HCT116 (cell line): Measurements from ENCODE around the gene FAM131A. TPM values are rescaled to one million over a fixed set of nuclear protein-coding genes. Genes with fewer than 3 reads are reported as not detected.

Source experiments
- ATAC-seq: fragments of 200-7000 bp; cut with Tn5 transposase; 2 replicates; pipeline ENCODE4 v1.9.1; 2020; ENCODE audit warnings: mild to moderate bottlenecking, moderate library complexity
- BruUV-seq: library from RNA; stranded (reverse); fragments of 400-500 nt; replicated peaks from 2 replicates; lab custom pipeline; 2021; lab: Mats Ljungman, UMichigan
- CTCF ChIA-PET: fragments of 300-600 bp; sonication (Branson Sonifier 250); formaldehyde crosslinking; loops from one replicate; lab custom pipeline; 2021; ENCODE audit warnings: antibody characterized with exemption; lab: Charles Lee
- POLR2A ChIA-PET: fragments of 300-600, 350-600 bp; sonication (Branson Sonifier 250); formaldehyde crosslinking; loops from one replicate; lab custom pipeline; 2021; ENCODE audit warnings: antibody characterized with exemption; lab: Charles Lee
- RAD21 ChIA-PET, 2 experiments: fragments of 300-600 bp; sonication (Branson Sonifier 250); formaldehyde crosslinking; loops; one replicate each; lab custom pipeline; 2023; ENCODE audit warnings: low total read pairs in 2 of 2; ENCODE audit not compliant: uncharacterized antibody in 2 of 2, unreplicated experiment in 2 of 2, low non-redundant PET in 1 of 2; lab: Charles Lee
- DNase-seq: peaks from one replicate; pipeline ENCODE4 v3.0.0-alpha.2; 2010; ENCODE audit warnings: low read depth, low spot score
- H2AFZ ChIP-seq: fragments of 200-600 bp; shearing (Covaris generic), sonication (generic); 2 replicates; pipeline ENCODE4 v1.6.1; 2017; ENCODE audit warnings: low read depth, mixed run types, mixed read lengths, antibody characterized with exemption, low read length; ENCODE audit not compliant: poor library complexity, severe bottlenecking
- H3K27ac ChIP-seq: 2 replicates; pipeline ENCODE4 v1.5.1; 2012; ENCODE audit warnings: low read depth, low read length
- H3K27me3 ChIP-seq: fragments of 200-600 bp; sonication (generic); 2 replicates; pipeline ENCODE4 v1.6.1; 2016; ENCODE audit warnings: mixed run types, low read length, mixed read lengths; ENCODE audit not compliant: insufficient read depth
- H3K36me3 ChIP-seq, 2 experiments: fragments of 200-500 bp in 1 of 2; fragments of 200-600 bp in 1 of 2; sonication (Bioruptor generic) in 1 of 2; sonication (generic) in 1 of 2; 2 replicates each; pipeline versions ENCODE4 v1.5.1 to v1.6.1; 2014 to 2016; ENCODE audit warnings: low read length in 2 of 2, inconsistent platforms in 1 of 2, mixed read lengths in 1 of 2, mixed run types in 1 of 2; ENCODE audit not compliant: insufficient read depth in 2 of 2, control insufficient read depth in 1 of 2
- H3K4me1 ChIP-seq, 2 experiments: fragments of 200-600 bp in 1 of 2; sonication (generic) in 1 of 2; 2 replicates each; pipeline versions ENCODE4 v1.5.1 to v1.6.1; 2012 to 2017; ENCODE audit warnings: low read length in 2 of 2, inconsistent platforms in 1 of 2, mild to moderate bottlenecking in 1 of 2, mixed read lengths in 1 of 2, mixed run types in 1 of 2, moderate library complexity in 1 of 2; ENCODE audit not compliant: insufficient read depth in 2 of 2, control insufficient read depth in 1 of 2
- H3K4me2 ChIP-seq: fragments of 200-600 bp; sonication (generic); 2 replicates; pipeline ENCODE4 v1.6.1; 2017; ENCODE audit warnings: mixed run types, low read length, mixed read lengths
- H3K4me3 ChIP-seq, 2 experiments: fragments of 200-600 bp in 1 of 2; sonication (generic) in 1 of 2; replicated peaks in 1 of 2; 2 replicates each; pipeline ENCODE4 v1.5.1; 2011 to 2016; ENCODE audit warnings: low read length in 2 of 2, control low read depth in 1 of 2, low read depth in 1 of 2, mild to moderate bottlenecking in 1 of 2, mixed read lengths in 1 of 2, mixed run types in 1 of 2
- H3K79me2 ChIP-seq: fragments of 200-600 bp; sonication (generic); 2 replicates; pipeline ENCODE4 v1.6.1; 2017; ENCODE audit warnings: mild to moderate bottlenecking, mixed run types, low read length, moderate library complexity, mixed read lengths; ENCODE audit not compliant: insufficient read depth
- H3K9ac ChIP-seq: fragments of 200-600 bp; sonication (generic); 2 replicates; pipeline ENCODE4 v1.6.1; 2016; ENCODE audit warnings: low read length, mixed read lengths
- H3K9me2 ChIP-seq: fragments of 200-600 bp; sonication (generic), shearing (Covaris generic); 2 replicates; pipeline ENCODE4 v1.6.1; 2017; ENCODE audit warnings: mixed run types, mild to moderate bottlenecking, moderate library complexity; ENCODE audit not compliant: insufficient read depth
- H3K9me3 ChIP-seq, 2 experiments: fragments of 200-500 bp in 1 of 2; fragments of 200-600 bp in 1 of 2; sonication (Bioruptor generic) in 1 of 2; sonication (generic) in 1 of 2; 2 replicates each; pipeline ENCODE4 v1.6.1; 2014 to 2017; ENCODE audit warnings: low read length in 2 of 2, mixed read lengths in 2 of 2, inconsistent platforms in 1 of 2, low read depth in 1 of 2, mild to moderate bottlenecking in 1 of 2, mixed run types in 1 of 2, moderate library complexity in 1 of 2; ENCODE audit not compliant: control insufficient read depth in 1 of 2, insufficient read depth in 1 of 2
- H4K20me1 ChIP-seq: fragments of 200-600 bp; sonication (generic), shearing (Covaris generic); 2 replicates; pipeline ENCODE4 v1.6.1; 2017; ENCODE audit warnings: mixed run types, mild to moderate bottlenecking, moderate library complexity; ENCODE audit not compliant: insufficient read depth
- CBX3 ChIP-seq: IDR thresholded peaks from 2 replicates; pipeline ENCODE4 v1.6.1; 2012; ENCODE audit warnings: low read depth
- CEBPB ChIP-seq: IDR thresholded peaks from 2 replicates; pipeline ENCODE4 v1.6.1; 2012; ENCODE audit warnings: low read depth
- CTCF ChIP-seq, 3 experiments: fragments of 200-600 bp in 1 of 3; sonication (generic) in 1 of 3; IDR thresholded peaks in 2 of 3; conservative IDR thresholded peaks in 1 of 3; 2 replicates each; pipeline ENCODE4 v1.5.1; 2012 to 2017; ENCODE audit warnings: low read depth in 2 of 3, low read length in 2 of 3, antibody characterized with exemption in 1 of 3, borderline replicate concordance in 1 of 3, control low read depth in 1 of 3, mild to moderate bottlenecking in 1 of 3, mixed read lengths in 1 of 3, mixed run types in 1 of 3, moderate library complexity in 1 of 3; ENCODE audit not compliant: insufficient read depth in 1 of 3
- EGR1 ChIP-seq: IDR thresholded peaks from 2 replicates; pipeline ENCODE4 v1.6.1; 2012; ENCODE audit warnings: low read depth
- ELF1 ChIP-seq: IDR thresholded peaks from 2 replicates; pipeline ENCODE4 v1.6.1; 2012; ENCODE audit warnings: low read depth, borderline replicate concordance
- EZH2 ChIP-seq: fragments of 200-600 bp; sonication (generic); IDR thresholded peaks from 2 replicates; pipeline ENCODE4 v1.6.1; 2017; ENCODE audit warnings: antibody characterized with exemption, mixed run types
- EZH2phosphoT487 ChIP-seq: fragments of 200-600 bp; IDR thresholded peaks from 2 replicates; pipeline ENCODE4 v1.6.1; 2018; ENCODE audit warnings: antibody characterized with exemption, borderline replicate concordance
- FOSL1 ChIP-seq: IDR thresholded peaks from 2 replicates; pipeline ENCODE4 v1.6.1; 2012; ENCODE audit warnings: low read depth
- JUND ChIP-seq: IDR thresholded peaks from 2 replicates; pipeline ENCODE4 v1.6.1; 2012
- MAX ChIP-seq: IDR thresholded peaks from 2 replicates; pipeline ENCODE4 v1.6.1; 2012
- POLR2A ChIP-seq: IDR thresholded peaks from 2 replicates; pipeline ENCODE4 v1.7.0; 2011; ENCODE audit warnings: borderline replicate concordance; ENCODE audit not compliant: insufficient read depth, insufficient read length; ENCODE audit errors: extremely low read depth
- POLR2AphosphoS5 ChIP-seq: IDR thresholded peaks from 2 replicates; pipeline ENCODE4 v1.6.1; 2011; ENCODE audit warnings: mild to moderate bottlenecking, low read depth, low read length, moderate library complexity
- RAD21 ChIP-seq: IDR thresholded peaks from 2 replicates; pipeline ENCODE4 v1.6.1; 2012; ENCODE audit warnings: low read depth, mild to moderate bottlenecking
- REST ChIP-seq: IDR thresholded peaks from 2 replicates; pipeline ENCODE4 v1.6.1; 2012; ENCODE audit warnings: low read depth
- SIN3A ChIP-seq: IDR thresholded peaks from 2 replicates; pipeline ENCODE4 v1.6.1; 2012; ENCODE audit warnings: low read depth
- SP1 ChIP-seq: IDR thresholded peaks from 2 replicates; pipeline ENCODE4 v1.6.1; 2012; ENCODE audit warnings: low read depth
- TCF7L2 ChIP-seq: IDR thresholded peaks from 2 replicates; pipeline ENCODE4 v1.7.0; 2011; ENCODE audit warnings: borderline replicate concordance, inconsistent platforms; ENCODE audit not compliant: insufficient read depth, insufficient read length; ENCODE audit errors: extremely low read depth
- YY1 ChIP-seq: IDR thresholded peaks from 2 replicates; pipeline ENCODE4 v1.6.1; 2011; ENCODE audit warnings: low read length, low read depth, moderate library complexity, mild to moderate bottlenecking; ENCODE audit not compliant: insufficient replicate concordance; ENCODE audit errors: extremely low read depth
- ZBTB33 ChIP-seq: IDR thresholded peaks from 2 replicates; pipeline ENCODE4 v1.6.1; 2011; ENCODE audit warnings: mild to moderate bottlenecking, low read length, moderate library complexity; ENCODE audit not compliant: insufficient replicate concordance; ENCODE audit errors: extremely low read depth
- ZFX ChIP-seq: fragments of 450-650 bp; IDR thresholded peaks from 2 replicates; pipeline ENCODE4 v1.6.1; 2017
- intact Hi-C: fragments of 100-400 bp; cut with micrococcal nuclease; formaldehyde crosslinking; loops from 2 replicates; pipeline ENCODE4 v1.10.0; 2022
- total RNA-seq: library from RNA; stranded (reverse); gene quantifications from one replicate; pipeline ENCODE4 v1.2.1, GENCODE V29; 2021; ENCODE audit not compliant: unreplicated experiment

Gene FAM131A
- total RNA-seq, 1 experiment from 2014 or later, result 17.8 TPM

- no TSS peak for BruUV-seq
- Histone ChIP-seq H3K9me3 (no peaks in the 10 kb centered on the region), H3K4me3 (no peak overlapping the region), H3K9ac (peak overlapping the region; percentile 25; the same call in 1 of the 2 replicates), H3K27ac (peak overlapping the region; percentile 15; the same call in 1 of the 2 replicates), H3K4me2 (0 out of 2 replicates have a peak overlapping the region, but pooled peaks have one; percentile 9), H3K27me3 (no peaks in the 10 kb centered on the region), H3K9me2 (no peaks in the 10 kb centered on the region), H4K20me1 (peaks cover 28% of the 10 kb centered on the region; the same call in 1 of the 2 replicates), H3K36me3 (peaks cover 49 to 64% of the 10 kb centered on the region in 2 experiments), H2AFZ (no peak overlapping the region), H3K79me2 (peaks cover 73% of the 10 kb centered on the region), H3K4me1 (peaks cover 2 to 68% of the 10 kb centered on the region in 2 experiments; a peak in 2 of 4 replicates)
- ChIA-PET POLR2A (no interaction called here), RAD21 (no interaction called here), CTCF (no interaction called here)
- intact Hi-C loops, result no loop called here
- no peak for ATAC-seq
- no peak for DNase-seq
- TF ChIP-seq ZBTB33, result no peak
- no peak for TF ChIP-seq FOSL1
- TF ChIP-seq YY1, result no peak
- TF ChIP-seq POLR2A, result no peak
- TF ChIP-seq POLR2AphosphoS5, result no peak
- TF ChIP-seq ELF1, result no peak
- no peak for TF ChIP-seq EGR1
- no peak for TF ChIP-seq REST
- no peak for TF ChIP-seq CTCF (IDR thresholded peaks at IDR 0.05 in 2 of 3, conservative IDR thresholded peaks at IDR 0.05 in 1 of 3; ENCODE audit: borderline replicate concordance in 1 of 3, insufficient read depth in 1 of 3, low read depth in 2 of 3, low read length in 2 of 3)
- no peak for TF ChIP-seq RAD21
- no peak for TF ChIP-seq ZFX
- TF ChIP-seq TCF7L2, result no peak
- no peak for TF ChIP-seq MAX
- no peak for TF ChIP-seq EZH2
- TF ChIP-seq CEBPB, result no peak
- no peak for TF ChIP-seq CBX3
- TF ChIP-seq JUND, result no peak
- no peak for TF ChIP-seq SP1
- no peak for TF ChIP-seq SIN3A
- TF ChIP-seq EZH2phosphoT487, result no peak
These were observed 4.2 kb upstream of the FAM131A start for GRCh38 chr3:184333190-184333589.
